Measurements from ENCODE around the gene PLEKHG4B.
"Not testable (repeated sequence)": the region's sequence is repeated elsewhere in the genome, so short reads cannot be mapped to it uniquely, and the experiment has no call there.

The PLEKHG4B gene

GRCh38 chr5:225334-225733 is 133.4 kb downstream of the PLEKHG4B start:
- no peak overlapping the region for H3K4me3 ChIP-seq (ENCODE audit: low read depth, low read length)
- H3K27ac ChIP-seq (ENCODE audit: low read depth, low read length) = no peak overlapping the region
- peaks cover 12% of the 10 kb centered on the region; the same call in 1 of the 2 replicates for H3K4me1 ChIP-seq (ENCODE audit: control insufficient read depth, insufficient read depth, low read length)
- H3K36me3 ChIP-seq (ENCODE audit: control insufficient read depth, insufficient read depth, low read length) = peaks cover 67% of the 10 kb centered on the region
- H3K9ac ChIP-seq (ENCODE audit: low read length) = no peak overlapping the region
- H3K27me3 ChIP-seq (ENCODE audit: control insufficient read depth, insufficient read depth, low read length) = no peaks in the 10 kb centered on the region
- H3K9me3 ChIP-seq (ENCODE audit: control insufficient read depth, insufficient read depth, low read depth, low read length) = no peaks in the 10 kb centered on the region

- H3K36me3 ChIP-seq (ENCODE audit: control insufficient read depth, insufficient read depth, low read length) = peaks cover 83% of the 10 kb centered on the region
- not testable (repeated sequence) for H3K4me1 ChIP-seq (ENCODE audit: control insufficient read depth, insufficient read depth, low read length); H3K27me3 ChIP-seq (ENCODE audit: control insufficient read depth, insufficient read depth, low read length); H3K9ac ChIP-seq (ENCODE audit: low read length); H3K9me3 ChIP-seq (ENCODE audit: control insufficient read depth, insufficient read depth, low read depth, low read length); H3K4me3 ChIP-seq (ENCODE audit: low read depth, low read length); H3K27ac ChIP-seq (ENCODE audit: low read depth, low read length)
These were observed 135.4 kb downstream of the PLEKHG4B start for GRCh38 chr5:227375-227774.

- H3K4me1 ChIP-seq (ENCODE audit: control insufficient read depth, insufficient read depth, low read length) = no peaks in the 10 kb centered on the region
- no peaks in the 10 kb centered on the region for H3K9me3 ChIP-seq (ENCODE audit: control insufficient read depth, insufficient read depth, low read depth, low read length)
- peaks cover 87% of the 10 kb centered on the region for H3K36me3 ChIP-seq (ENCODE audit: control insufficient read depth, insufficient read depth, low read length)
- H3K9ac ChIP-seq (ENCODE audit: low read length) = no peak overlapping the region
- H3K27ac ChIP-seq (ENCODE audit: low read depth, low read length) = no peak overlapping the region
- no peak overlapping the region for H3K4me3 ChIP-seq (ENCODE audit: low read depth, low read length)
- H3K27me3 ChIP-seq (ENCODE audit: control insufficient read depth, insufficient read depth, low read length) = no peaks in the 10 kb centered on the region
These were observed 136.9 kb downstream of the PLEKHG4B start for GRCh38 chr5:228886-229285.

- Histone ChIP-seq H3K9me3 (ENCODE audit: control insufficient read depth, insufficient read depth, low read depth, low read length) (no peaks in the 10 kb centered on the region), H3K27me3 (ENCODE audit: control insufficient read depth, insufficient read depth, low read length) (no peaks in the 10 kb centered on the region), H3K4me1 (ENCODE audit: control insufficient read depth, insufficient read depth, low read length) (peaks cover 6% of the 10 kb centered on the region; the same call in 1 of the 2 replicates), H3K9ac (ENCODE audit: low read length) (no peak overlapping the region), H3K4me3 (ENCODE audit: low read depth, low read length) (no peak overlapping the region), H3K27ac (ENCODE audit: low read depth, low read length) (no peak overlapping the region), H3K36me3 (ENCODE audit: control insufficient read depth, insufficient read depth, low read length) (peaks cover 83% of the 10 kb centered on the region)
These were observed 138.7 kb downstream of the PLEKHG4B start for GRCh38 chr5:230711-231110.

GRCh38 chr5:231661-232060 is 139.7 kb downstream of the PLEKHG4B start:
- H3K27ac ChIP-seq (ENCODE audit: low read depth, low read length) = no peak overlapping the region

GRCh38 chr5:233426-233825 is 141.5 kb downstream of the PLEKHG4B start:
- not testable (repeated sequence) for H3K9ac ChIP-seq (ENCODE audit: low read length); H3K4me1 ChIP-seq (ENCODE audit: control insufficient read depth, insufficient read depth, low read length); H3K4me3 ChIP-seq (ENCODE audit: low read depth, low read length); H3K27me3 ChIP-seq (ENCODE audit: control insufficient read depth, insufficient read depth, low read length); H3K27ac ChIP-seq (ENCODE audit: low read depth, low read length); H3K9me3 ChIP-seq (ENCODE audit: control insufficient read depth, insufficient read depth, low read depth, low read length)
- peaks cover 78% of the 10 kb centered on the region for H3K36me3 ChIP-seq (ENCODE audit: control insufficient read depth, insufficient read depth, low read length)

More at GRCh38 chr5:231661-232060, 139.7 kb downstream of the PLEKHG4B start:
- Histone ChIP-seq H3K27me3 (ENCODE audit: control insufficient read depth, insufficient read depth, low read length) (no peaks in the 10 kb centered on the region), H3K4me1 (ENCODE audit: control insufficient read depth, insufficient read depth, low read length) (peaks cover 6% of the 10 kb centered on the region; the same call in 1 of the 2 replicates), H3K36me3 (ENCODE audit: control insufficient read depth, insufficient read depth, low read length) (peaks cover 80% of the 10 kb centered on the region), H3K9ac (ENCODE audit: low read length) (no peak overlapping the region), H3K9me3 (ENCODE audit: control insufficient read depth, insufficient read depth, low read depth, low read length) (no peaks in the 10 kb centered on the region), H3K4me3 (ENCODE audit: low read depth, low read length) (no peak overlapping the region)

GRCh38 chr5:234450-234849 is 142.5 kb downstream of the PLEKHG4B start:
- Histone ChIP-seq H3K36me3 (ENCODE audit: control insufficient read depth, insufficient read depth, low read length) (peaks cover 74% of the 10 kb centered on the region), H3K9ac (ENCODE audit: low read length) (no peak overlapping the region), H3K27ac (ENCODE audit: low read depth, low read length) (no peak overlapping the region), H3K4me1 (ENCODE audit: control insufficient read depth, insufficient read depth, low read length) (peaks cover 6% of the 10 kb centered on the region; the same call in 1 of the 2 replicates), H3K27me3 (ENCODE audit: control insufficient read depth, insufficient read depth, low read length) (no peaks in the 10 kb centered on the region), H3K4me3 (ENCODE audit: low read depth, low read length) (no peak overlapping the region), H3K9me3 (ENCODE audit: control insufficient read depth, insufficient read depth, low read depth, low read length) (no peaks in the 10 kb centered on the region)

- H3K36me3 ChIP-seq (ENCODE audit: control insufficient read depth, insufficient read depth, low read length) = peaks cover 74% of the 10 kb centered on the region
- not testable (repeated sequence) for H3K27ac ChIP-seq (ENCODE audit: low read depth, low read length); H3K27me3 ChIP-seq (ENCODE audit: control insufficient read depth, insufficient read depth, low read length); H3K4me1 ChIP-seq (ENCODE audit: control insufficient read depth, insufficient read depth, low read length); H3K4me3 ChIP-seq (ENCODE audit: low read depth, low read length); H3K9ac ChIP-seq (ENCODE audit: low read length); H3K9me3 ChIP-seq (ENCODE audit: control insufficient read depth, insufficient read depth, low read depth, low read length)
These were observed 143.6 kb downstream of the PLEKHG4B start for GRCh38 chr5:235527-235926.

GRCh38 chr5:237931-238330 is 146.0 kb downstream of the PLEKHG4B start:
- H3K9me3 ChIP-seq (ENCODE audit: control insufficient read depth, insufficient read depth, low read depth, low read length) = peaks cover 20% of the 10 kb centered on the region
- H3K4me3 ChIP-seq (ENCODE audit: low read depth, low read length) = not testable (repeated sequence)

More at GRCh38 chr5:237931-238330, 146.0 kb downstream of the PLEKHG4B start:
- H3K9ac ChIP-seq (ENCODE audit: low read length); H3K27me3 ChIP-seq (ENCODE audit: control insufficient read depth, insufficient read depth, low read length); H3K4me1 ChIP-seq (ENCODE audit: control insufficient read depth, insufficient read depth, low read length); H3K27ac ChIP-seq (ENCODE audit: low read depth, low read length): not testable (repeated sequence)
- H3K36me3 ChIP-seq (ENCODE audit: control insufficient read depth, insufficient read depth, low read length) = peaks cover 81% of the 10 kb centered on the region
